Spleen (tissue), 7 donors: ENCODE measurements around the gene VPS39.

Source experiments
- CTCF ChIP-seq, 11 experiments: fragments of 200-600 bp in 7 of 11; fragments of 450-650 bp in 4 of 11; sonication (generic) in 4 of 11; IDR thresholded peaks in 8 of 11; conservative IDR thresholded peaks in 3 of 11; 1 replicate in 7 of 11; 2 replicates in 4 of 11; pipeline versions ENCODE4 v1.4.0 to v1.8.0; 2016 to 2021; ENCODE audit warnings: antibody characterized with exemption in 11 of 11, inconsistent platforms in 4 of 11, mild to moderate bottlenecking in 1 of 11
- POLR2A ChIP-seq, 3 donors: fragments of 450-650 bp; IDR thresholded peaks; one replicate each; pipeline ENCODE4 v1.5.1; 2017; ENCODE audit warnings: antibody characterized with exemption in 3 of 3, mild to moderate bottlenecking in 1 of 3
- donor health status: DM: no; HTN: no; CAD: no; lungs with moderate emphysema.
- donor health status: DM: no; HTN: no; CAD: no.
- donor health status: DM: no; HTN: no; CAD: no.

DNA sequence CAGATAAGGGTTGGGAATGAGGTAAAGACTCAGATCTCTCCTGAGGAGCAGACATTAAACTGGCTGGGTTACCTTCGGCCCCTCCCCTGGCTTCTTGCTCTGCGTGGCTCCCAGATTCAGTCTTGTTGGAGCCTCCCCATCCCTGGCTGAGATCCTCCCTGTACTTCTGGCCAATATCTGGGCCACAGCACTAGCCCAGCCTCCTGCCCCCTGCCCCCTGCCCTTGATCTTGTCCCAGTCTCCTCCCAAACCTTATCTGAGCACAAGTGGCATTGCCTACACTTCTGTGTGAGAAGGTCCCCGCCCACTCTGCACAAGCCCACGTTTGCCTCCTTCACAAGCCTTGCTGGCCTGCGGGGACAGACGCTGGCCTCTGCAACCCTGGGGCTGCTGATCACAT is 68.5 kb downstream of the VPS39 start:
- TF ChIP-seq CTCF (IDR thresholded peaks at IDR 0.05 in 8 of 11, conservative IDR thresholded peaks at IDR 0.05 in 3 of 11) (no peak), POLR2A (IDR thresholded peaks at IDR 0.05) (no peak)
